GM19238 (cell line): Measurements from ENCODE around the gene ARR3.
"Not testable (repeated sequence)": the region's sequence is repeated elsewhere in the genome, so short reads cannot be mapped to it uniquely, and the experiment has no call there.

Experiments used
- DNase-seq: peaks from one replicate; pipeline ENCODE4 v3.0.0; 2011; ENCODE audit warnings: low spot score; ENCODE audit not compliant: insufficient read length

Gene ARR3

DNA sequence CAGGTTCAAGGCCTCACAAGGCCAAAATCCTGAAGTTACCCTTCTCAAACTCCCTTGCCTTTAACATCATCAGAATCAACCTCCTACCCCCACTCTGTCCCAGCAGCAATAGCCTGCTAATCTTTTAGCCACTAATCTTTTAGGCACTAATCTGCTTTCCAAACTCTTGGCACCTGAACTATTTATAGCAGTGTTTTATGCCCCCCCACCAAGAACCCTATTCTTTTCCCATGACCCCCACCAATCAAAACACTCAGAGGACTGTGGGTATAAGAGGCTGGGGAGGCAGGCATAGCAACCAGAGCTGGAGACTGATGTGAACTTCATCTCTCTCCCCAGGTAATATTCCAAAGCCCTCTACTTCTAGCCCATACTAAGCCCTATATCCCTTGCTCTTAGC lies at the start of gene ARR3:
TSS of gene ARR3 (plus strand) at position 301 of the 400 bp plus-strand sequence. CDS start 1,052 bp downstream, outside the sequence.
- DNase-seq, result no peak

DNA sequence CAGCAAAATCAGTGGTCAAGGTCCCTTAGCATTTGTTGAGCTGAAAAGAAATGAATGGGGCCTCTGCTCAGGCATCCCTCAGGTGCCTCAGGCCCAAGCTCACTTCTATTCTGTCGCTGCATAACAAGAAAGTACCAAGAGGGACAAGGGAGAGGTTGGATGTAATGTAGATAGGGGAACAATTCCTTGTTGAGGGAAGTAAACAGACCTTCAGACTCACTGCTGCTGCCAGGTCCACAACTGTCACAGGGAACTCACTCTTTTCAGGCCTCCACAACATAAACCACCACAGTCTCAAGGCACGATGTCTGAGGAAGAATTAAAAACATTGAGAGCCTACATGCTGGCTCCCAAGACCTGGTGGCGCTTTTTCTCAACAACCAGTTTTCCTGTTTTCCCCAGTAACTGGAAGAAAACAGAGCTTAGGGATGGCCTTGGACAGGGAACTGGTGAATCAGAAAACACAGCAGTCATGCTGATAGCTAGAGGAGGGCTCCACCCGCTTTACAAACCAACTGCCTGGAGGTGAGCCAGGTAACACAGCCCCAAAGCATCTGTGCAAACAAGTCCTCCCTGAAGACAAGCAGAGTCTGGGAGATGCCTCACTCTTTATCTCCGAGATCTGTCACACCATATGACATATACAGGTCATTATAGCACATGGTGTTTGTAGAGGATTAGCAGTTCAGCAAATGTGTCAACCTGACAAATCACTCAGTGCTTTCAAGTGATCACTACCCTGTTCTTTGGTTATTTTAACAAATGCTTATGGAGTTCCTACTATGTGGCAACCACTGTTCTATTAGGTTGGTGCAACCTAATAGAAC lies 48.0 kb upstream of the ARR3 start:
- no peak for DNase-seq

DNA sequence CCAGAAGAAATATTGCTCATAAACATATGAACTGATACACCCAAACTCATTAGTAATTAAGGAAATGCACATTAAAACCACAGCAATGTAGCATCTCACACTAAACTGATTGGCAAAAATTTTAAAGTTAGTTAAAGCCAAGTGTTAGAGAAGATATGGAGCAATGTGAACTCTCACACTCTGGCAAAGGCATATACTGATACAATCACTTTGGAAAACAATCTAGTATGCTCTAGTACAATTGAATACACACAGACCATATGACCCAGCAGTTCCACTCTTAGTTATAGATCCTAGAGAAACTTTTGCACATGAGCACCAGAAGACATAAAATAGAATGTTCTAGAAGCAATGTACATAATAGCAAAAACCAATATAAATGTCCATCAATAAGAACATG lies 42.1 kb upstream of the ARR3 start:
- no peak for DNase-seq

DNA sequence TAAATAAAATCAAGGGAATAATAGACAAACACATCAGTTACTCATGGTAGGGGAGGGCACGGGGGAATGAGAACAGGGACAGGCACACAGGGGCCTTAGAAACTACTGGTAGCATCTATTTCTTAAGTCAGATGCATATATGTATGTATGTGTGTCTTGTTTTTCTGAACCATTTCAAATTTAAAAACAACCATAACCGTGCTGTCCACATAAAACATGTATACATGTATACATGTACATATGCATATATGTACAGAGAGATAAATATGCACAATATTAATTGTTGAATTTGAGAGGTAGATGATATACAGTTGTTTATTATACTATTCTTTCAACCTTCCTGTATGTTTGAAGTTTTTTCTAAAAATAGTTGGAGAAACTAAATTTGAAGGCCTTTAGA lies 41.4 kb upstream of the ARR3 start:
- DNase-seq, result no peak

DNA sequence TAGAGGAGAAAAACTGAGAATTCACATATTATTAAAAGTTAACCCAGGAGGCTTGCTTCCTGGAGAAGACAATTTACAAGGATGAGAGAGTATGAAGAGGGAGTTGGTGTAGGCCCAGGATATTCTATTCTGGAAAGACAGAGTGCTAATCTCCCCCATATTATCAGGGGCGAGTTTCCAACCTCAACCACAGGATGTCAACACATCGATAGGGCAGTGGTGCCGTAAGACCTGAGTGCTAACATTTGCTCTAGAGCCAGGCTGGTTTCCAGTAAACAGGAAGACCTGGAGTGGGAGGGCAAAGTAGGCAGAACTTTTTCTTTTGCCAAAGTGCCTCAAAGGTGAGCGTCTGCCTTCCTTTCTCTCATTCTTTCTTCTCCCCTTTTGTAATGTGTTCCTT lies 36.5 kb upstream of the ARR3 start:
- no peak for DNase-seq

DNA sequence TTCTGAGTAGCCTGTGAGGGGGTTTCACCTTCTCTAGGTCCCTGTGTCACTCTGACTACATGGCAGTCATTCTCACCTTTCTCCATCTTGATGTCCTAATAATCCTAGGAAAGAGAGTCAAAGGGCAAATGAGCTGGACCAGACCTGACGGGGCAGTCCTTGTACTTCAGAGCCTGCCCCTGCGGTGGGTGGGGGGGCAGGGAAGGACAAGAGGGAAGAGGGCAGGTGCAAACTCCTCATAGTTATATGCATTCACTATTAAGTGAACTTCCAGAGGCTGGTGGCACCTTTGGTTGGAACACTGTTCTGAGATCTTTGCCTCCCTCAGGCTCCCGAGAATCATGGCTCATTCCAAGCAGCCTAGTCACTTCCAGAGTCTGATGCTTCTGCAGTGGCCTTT lies 33.8 kb upstream of the ARR3 start, which contains the start of gene AWAT1:
TSS of gene AWAT1 (plus strand) at position 301 of the 400 bp plus-strand sequence. CDS start at position 342, 41 bp downstream.
- no peak for DNase-seq

DNA sequence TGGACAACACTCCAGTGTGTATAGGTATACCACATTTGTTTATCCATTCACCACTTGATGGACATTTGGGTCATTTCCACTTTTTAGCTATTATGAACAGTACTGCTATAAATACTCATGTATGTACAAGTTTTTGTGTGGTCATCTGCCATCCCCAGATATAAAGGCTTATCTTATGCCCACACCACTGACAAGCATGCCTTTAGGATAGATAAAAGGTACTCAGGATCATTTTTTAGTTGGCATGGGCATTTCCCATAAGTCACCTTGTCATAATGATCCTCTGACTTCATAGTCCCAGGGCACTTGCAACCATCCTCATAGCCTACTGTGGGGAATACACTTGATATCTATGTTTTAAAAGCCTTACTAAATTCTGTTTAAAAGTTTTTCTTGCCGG lies 27.4 kb upstream of the ARR3 start:
- no peak for DNase-seq

DNA sequence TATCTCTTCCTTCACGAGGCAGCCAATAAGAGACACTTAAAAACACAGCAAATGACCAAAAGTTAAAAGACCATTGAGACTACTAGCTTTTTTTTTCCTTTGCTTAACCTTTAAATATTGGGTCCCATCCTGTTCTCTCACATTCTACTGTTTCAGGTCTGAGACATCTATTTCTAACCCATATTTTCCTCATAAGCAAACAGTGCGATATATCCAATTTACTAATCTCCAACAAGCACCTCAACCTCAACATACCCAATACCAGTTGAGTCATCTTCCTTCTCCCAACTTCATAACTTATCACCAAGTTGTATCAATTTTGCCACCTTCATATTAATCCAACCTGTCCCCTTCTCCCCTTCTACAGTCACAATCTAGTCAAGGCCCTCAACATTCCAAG lies 26.6 kb upstream of the ARR3 start:
- DNase-seq, result no peak

DNA sequence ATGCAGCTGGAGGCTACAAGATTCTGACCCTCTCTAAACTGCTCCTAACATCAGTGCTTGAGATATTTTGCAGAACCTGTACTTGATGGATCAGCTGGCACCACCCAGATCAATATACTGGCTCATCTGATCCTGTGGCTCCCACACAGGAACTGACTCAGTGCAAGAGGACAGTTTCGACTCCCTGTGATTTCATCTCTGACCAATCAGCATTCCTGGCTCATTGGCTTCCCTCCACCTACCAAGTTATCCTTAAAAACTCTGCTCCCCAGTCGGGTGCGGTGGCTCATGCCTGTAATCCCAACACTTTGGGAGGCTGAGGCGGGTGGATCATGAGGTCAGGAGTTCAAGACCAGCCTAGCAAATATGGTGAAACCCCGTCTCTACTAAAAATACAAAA lies 24.5 kb upstream of the ARR3 start:
- DNase-seq, result not testable (repeated sequence)

DNA sequence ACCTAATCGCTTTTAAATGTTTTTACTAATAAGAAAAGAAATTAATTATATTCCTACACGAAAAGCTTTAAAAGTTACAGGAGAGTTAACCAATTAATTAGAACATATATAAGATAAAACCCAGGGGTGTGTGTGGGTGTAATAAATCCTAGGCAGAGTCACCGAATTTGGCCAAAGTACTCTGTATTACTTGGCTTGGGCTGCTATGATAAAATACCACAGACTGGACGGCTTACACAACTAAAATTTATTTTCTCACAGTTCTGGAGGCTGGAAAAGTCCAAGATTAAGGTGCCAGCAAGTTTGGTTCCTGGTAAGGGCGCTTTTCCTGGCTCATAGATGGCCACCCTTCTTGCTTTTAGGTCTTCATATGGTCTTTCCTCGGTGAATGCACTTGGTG lies 23.3 kb upstream of the ARR3 start:
- no peak for DNase-seq

DNA sequence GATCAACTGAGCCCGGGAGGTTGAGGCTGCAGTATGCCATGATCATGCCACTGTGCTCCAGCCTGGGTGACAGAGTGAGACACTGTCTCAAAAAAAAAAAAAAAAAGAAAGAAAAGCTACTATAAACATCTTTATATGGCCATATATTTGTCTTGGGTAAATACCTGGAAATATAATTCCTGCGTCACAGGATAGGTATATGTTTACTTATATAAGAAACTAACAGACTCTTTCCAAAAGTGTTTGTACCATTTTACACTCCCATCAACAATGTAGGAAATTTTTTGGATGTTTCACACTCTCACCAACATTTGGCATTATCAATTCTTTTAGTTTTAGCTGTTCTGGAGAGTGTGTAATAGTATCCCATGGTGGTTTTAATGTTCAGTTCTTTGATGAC lies 20.9 kb upstream of the ARR3 start:
- no peak for DNase-seq

DNA sequence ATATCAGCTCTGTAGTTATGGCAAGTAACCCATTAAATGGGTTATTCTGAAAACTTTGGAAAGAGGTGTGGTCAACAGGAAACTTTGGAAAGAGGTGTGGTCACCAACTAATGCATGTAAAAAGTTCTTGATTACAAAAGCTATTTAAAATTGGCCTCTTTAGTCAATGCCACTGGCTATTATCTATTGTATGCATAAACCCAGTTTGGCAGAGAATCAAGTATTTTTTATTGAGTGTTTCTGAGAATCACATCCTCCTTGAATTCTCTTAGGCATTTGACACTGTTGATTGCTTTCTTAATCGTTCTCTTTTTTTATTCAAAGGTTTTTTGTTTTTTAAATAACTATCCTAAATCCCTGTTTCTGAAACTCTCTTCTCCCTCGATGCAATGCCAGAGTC lies 15.6 kb upstream of the ARR3 start:
- no peak for DNase-seq

DNA sequence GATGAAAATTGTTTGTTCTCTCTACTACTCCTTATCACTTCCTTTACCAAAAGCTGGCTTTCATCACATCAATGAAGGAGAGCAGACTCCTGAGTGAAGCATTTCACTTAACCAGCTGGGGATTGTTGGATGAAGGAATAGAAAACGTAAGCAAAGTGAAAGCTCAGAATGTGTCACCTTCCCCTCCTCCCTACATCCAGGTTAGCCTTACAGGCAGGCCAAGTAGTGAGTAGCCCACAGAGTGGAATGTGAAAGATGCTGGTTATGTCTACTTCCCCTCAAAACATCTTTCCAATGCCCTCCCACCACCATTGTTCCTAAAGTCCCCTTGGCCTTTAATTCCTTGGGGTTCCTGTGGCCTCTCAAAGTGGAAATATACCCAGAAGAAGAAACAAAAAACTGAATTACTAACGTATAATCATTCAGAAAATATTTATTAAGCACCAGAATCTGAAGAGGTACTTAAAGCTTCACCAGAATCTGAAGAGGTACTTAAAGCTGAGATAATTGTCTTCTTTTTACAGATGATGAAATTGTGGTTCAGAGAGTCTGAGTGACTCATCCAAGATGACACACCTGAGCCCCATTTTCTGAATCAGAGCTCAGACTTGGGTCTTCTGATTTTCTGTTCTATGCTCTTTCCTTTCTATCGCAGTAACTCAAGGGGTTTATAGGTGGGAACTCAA lies 14.6 kb upstream of the ARR3 start:
- no peak for DNase-seq

DNA sequence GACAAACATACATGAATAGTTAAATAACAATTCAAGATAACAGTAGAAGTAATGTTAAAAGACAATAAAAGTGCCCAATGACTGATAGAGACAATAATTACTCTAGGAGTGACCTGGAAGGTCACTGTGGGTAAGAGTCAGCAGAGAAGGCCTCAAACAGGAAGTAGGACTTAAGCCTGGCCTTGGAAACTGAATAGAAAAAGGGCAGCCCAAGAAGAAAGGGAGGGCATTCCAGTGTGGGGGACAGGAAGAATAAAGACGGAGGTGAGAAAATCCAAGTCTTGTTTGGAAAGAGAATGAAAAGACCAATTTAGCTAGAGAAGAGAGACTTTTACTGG lies 14.1 kb upstream of the ARR3 start:
- no peak for DNase-seq

DNA sequence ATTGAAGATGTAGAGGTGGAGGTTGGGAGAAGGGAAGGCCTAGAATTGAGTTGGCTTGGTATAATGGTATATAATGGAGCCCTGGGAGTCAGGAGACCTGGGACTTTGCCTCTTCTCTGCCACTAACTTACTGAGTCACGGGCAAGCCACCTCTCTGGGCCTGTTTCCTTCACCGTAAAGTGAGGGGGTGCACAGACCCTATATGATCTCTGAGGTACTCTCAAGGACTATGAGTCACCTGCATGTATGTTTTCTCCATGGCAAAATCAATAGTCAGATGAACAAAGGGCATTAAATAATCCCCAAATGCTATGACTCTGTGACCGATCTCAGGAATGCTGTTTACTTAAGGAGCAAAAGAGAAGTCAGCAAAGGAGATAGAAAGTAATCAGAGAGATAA lies 13.2 kb upstream of the ARR3 start:
- no peak for DNase-seq

DNA sequence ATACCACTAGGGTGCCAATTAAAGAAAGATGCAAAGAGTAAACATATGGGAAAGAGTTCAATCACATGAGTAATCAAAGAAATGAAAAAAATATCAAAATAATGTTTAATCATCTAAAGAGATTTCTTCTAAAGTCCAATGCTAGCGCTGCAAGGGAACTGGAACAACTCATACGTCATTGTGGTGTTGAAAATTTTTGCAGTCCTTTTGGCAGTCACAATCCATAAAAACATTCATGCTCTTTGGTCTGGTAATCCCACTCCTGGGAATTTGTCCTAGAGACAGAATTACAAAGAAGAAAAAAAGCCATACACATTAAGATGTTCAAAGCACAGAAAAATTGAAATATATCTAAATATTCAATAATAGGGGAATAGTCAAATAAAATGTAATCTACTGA lies 12.7 kb upstream of the ARR3 start:
- DNase-seq, result no peak

DNA sequence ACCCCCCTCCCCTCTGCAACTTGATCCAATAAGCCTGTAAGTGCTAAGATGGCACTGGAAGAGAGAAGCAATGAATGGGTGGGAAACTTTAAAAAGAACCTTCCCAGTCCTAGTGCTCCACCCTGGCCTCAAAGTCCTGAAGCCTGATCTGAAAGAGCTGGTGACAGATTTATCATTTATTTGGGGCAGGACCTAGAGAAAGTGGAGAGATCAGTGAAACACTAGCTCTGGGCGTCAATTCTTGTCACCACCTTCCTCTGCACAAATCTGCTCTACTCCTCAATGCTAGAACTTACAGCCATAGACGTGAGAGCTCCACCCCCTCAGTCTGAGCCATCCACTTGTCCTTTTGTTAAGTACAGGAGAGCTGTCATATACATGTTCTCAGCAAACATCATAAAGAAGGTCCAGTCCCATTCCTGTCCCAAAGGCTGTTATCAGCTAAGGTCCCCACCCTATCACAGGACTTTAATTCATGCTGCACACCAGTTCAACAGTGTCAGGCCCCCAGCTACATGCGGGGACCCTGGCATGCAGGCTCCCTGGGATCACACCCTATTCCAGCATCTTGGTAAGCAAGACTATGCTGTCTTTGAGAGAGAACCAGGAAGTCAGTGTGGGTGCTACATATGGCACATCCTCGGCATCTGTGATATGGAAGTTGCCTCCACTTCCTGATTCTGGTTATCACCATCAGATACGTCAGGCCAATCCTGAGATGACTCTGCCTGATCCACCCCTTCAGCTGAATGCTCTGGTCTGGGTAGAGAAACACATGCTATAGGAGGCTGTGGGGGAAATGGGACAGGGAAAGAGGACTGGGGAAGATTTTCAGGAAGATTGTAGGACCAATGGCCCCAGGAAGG lies 10.5 kb upstream of the ARR3 start:
- DNase-seq, result no peak

DNA sequence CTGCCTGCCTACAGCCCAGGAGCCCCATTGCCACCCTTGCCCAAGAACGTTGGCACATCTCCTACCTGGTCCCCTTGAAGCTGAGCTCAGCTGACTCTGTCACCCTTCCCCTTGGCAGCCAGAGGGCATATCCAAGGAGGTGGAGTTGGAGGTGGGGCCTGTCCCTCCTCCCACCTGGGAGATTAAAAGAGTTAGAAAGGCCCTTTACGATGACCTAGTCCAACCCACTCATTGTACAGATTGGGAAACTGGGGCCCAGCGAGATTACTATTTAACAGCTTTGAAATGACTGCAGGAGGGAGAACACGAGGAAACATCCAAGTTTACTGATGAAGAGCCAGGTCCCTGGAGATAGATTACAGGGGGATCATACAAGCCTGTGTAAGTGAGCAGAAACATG lies 8.0 kb upstream of the ARR3 start, which contains the start of gene P2RY4:
TSS of gene P2RY4 (minus strand) at position 101 of the 400 bp plus-strand sequence. CDS start 580 bp downstream, outside the sequence.
- no peak for DNase-seq

DNA sequence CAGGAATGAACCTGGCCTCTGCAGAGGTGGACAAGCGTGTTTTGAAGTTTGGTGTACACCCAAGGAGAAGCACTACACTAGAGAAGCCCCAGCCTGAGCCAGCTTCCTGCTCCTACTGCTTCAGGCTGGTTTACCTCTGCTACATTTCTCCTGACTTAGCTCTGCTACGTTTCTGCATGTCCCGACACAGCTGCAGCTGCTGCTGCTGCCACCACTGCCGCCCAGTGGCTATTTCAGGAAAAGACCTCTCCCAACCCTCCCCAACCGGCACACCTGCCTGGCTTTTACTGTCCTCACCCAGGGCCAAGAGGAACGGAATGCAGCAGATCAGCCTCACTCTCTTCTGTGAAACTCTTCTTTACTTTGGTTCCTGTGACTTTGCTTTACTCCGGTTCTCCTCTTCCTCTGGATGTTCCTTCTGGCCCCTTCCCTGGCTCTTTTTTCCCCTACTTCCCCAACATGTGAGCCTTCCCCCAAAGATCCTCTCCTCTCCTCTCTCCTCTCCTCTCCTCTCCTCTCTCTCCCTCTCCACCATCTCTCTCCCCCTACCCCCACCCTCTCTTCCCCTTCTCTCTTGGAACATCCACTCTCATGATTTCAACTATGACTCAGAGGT lies 5.1 kb upstream of the ARR3 start:
- DNase-seq, result peak; percentile 12

DNA sequence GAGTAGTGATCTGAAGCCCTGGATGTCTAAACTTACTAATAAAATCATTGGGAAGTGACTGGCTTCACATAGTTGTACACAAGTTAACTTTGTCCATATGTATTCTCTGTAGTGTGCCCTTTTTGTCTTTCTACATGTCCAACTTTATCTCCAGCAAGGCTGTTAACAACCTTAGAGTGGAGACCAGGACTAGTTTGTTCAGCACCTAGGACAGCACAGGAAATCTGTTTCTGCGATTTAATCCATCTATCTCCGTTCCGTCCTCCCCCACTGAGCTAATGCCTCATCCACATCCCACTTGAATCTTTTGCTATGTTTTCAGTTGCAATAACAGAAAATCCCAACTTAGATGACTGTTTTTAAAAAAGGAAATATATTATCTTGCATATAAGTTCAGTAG lies 3.4 kb upstream of the ARR3 start:
- no peak for DNase-seq

DNA sequence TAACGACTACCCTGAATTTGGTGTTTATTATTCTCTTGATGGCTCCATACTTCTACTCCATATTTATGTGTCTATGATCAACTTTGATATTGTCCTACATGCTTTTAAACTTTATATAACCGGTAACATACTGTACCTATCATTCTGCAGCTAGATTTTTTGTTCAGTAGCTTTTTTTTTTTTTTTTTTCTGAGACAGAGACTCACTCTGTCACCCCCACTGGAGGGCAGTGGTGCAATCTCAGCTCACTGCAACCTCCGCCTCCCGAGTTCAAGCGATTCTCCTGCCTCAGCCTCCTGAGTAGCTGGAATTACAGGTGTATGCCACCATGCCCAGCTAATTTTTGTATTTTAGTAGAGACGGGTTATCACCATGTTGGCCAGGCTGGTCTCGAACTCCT lies 5.9 kb downstream of the ARR3 start:
- not testable (repeated sequence) for DNase-seq
